ENCODE results near the gene GRIK4.

Gene GRIK4

DNA sequence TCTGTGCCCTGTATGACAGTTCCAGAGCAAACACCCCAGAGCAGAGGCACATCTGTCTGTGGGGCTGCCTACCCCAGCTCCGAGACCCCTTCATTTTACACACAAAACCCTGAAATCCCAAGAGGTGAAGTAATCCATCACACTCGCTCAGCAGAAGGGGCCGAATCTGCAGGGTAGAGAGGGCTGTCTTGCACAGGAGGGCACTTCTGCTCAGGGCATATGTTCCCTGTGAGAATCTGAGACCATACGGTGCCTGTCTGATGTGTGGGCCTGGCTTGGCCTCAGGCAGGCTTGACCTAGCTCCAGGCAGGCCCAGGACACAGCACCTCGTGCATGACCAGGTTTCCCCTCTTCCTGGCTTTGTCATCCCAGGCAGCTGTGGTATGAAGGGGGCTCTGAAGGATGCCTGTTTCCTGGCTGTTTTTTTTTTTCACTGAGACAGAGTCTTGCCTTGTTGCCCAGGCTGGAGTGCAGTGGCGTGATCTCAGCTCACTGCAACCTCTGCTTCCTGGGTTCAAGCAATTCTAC, 37.2 kb downstream of the GRIK4 start:
- no peak for DNase-seq

DNA sequence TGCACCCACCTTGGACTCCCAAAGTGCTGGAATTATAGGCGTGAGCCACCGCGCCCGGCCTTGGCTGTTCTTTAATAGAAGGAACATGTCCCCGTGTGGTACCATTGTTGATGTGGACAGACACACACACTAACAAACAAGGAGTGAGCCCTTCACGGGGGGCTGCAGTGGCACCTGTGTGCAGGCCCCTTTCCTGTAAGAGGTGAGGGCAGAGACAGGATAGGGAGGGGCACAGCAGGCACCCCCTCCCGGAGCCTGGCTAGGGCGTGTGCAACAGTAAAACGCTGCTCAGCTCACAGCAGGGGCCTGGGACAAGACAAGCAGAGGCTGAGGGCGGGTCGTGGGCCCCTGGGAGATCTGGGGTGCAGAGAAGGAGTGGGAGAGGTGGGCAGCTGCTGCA, 37.8 kb downstream of the GRIK4 start:
- DNase-seq = no peak

DNA sequence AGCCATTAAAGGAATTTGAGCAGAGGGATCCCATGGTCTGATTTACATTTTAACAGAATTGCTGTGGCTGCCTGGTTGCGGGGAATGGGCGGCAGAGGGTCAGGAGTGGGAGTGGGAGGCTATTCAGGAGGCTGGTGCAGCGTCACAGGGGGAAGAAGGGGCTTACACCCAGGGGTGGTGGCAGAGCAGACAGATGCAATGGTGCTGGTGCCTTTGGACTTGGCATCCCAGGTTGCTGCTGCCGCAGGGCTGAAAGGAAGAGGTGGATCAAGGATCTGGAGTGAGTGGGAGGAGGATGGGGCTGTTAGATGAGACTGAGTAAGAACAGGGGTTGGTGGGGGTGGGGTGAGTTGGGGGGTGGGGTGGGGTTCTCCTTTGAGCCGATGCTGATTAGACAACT, 38.5 kb downstream of the GRIK4 start:
- DNase-seq = no peak

DNA sequence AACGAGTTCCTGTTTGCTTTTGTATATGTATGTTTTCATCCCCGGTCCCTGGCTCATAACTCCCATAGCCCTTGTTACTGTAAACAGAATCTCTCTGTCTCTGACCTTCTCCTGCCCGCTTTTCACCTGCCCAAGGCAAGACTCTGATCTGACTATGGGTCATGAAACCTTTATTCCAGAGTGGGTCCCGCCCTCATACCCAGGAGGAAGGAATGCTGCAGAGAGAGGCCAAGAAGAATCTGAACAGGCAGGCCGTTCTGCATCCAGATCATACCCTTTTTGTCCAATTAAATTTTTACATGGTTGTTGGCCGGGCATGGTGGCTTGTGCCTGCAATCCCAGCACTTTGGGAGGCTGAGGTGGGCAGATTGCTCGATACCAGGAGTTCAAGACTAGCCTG, 39.6 kb downstream of the GRIK4 start:
- DNase-seq = no peak

DNA sequence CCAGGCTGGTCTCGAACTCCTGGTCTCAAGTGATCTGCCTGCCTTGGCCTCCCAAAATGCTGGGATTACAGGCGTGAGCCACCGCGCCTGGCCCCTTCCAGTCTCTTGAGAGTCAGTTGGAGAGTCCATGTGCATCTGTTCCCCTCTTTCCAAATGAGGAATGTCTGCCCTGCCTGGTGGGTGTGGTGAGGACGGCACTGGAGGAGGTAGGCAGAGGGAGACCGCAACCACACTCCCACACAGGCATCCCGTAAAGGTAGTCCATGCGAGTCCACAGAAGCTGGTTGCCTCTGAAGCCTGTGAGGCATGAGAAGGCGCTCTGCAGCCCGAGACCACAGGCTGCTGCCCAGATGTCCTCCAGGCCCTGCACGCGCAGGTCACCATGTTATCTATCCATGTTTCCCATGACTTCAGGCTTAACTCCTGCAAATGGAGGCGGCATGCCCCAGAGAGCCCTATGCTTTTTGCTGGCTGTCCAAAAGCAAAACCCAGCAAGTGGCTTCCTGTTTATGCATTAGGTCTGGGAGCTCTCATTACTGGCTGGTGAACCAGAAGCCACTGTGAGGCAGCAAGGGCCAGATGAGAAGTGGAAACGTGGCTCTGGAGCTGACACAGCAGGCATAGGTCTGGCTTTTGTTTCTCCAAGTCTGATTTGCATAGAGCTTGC, 43.4 kb downstream of the GRIK4 start:
- DNase-seq = no peak

DNA sequence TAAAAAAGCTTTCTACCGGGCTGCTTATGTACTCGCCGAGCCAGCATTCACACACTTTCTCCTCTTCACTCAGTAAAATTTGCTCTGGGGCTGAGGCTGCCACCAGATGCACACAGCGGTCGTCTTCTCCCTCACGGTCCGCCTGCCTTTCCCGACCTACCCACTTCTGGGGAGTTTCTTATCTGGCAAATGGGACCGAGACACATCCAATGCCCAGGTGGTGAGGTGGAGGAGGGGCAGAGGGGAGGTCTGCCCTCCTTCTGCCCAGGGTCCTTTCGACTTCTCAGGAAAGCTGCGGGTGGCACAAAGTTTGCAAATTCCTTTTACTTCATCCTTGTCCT, 43.9 kb downstream of the GRIK4 start:
- DNase-seq = no peak

DNA sequence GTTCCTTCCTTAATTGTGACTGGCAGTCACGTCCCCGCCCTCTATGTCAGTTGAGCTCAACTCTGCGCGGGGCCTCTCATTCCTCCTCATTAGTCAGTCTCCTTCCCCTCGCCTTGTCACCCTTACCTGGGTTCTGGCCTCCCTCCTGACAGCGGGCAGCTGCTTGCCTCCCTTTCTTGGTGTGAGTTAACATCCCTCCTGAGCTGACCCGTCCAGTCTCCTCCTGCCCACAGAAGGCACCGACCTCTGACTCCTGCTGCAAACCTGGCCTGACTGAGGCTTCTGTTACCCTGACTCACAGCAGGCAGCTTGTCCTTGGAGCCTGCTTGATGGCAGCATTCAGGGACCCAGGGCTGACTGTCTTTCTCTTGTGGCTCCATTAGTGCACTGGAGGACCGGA, 45.2 kb downstream of the GRIK4 start:
- no peak for DNase-seq

DNA sequence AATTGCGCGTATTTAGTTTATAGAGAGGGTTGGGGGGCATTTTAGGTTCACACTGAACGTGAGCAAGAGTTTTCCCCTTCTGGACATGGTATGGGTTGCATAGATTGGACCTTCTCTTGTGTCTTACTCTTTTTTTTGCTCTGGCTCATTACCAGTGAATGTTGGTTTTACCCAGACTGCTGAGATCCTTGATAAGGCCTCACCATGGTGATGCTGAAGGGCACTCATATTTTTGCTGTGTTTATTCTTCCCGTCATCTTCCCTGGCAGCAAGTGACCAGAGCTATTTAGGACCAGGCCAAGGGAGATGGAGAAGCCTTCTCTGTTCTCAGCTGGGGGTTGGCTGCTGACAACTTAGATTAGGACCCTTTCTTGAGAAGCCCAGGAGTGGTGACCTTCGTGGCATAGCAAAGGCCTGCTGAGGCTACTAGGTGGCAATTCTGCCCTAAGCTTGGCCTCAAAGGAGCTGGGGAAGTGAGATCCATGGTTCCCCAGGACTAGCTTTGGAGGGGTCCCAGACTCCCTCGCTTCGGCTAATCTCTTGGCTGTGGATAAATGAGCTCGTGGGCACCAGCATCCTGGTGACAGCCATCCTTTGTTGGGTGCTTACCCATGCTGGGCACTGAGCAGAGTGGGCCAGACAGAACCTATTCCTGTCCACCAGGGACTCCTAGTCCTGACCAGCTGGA, 47.3 kb downstream of the GRIK4 start:
- DNase-seq = no peak

DNA sequence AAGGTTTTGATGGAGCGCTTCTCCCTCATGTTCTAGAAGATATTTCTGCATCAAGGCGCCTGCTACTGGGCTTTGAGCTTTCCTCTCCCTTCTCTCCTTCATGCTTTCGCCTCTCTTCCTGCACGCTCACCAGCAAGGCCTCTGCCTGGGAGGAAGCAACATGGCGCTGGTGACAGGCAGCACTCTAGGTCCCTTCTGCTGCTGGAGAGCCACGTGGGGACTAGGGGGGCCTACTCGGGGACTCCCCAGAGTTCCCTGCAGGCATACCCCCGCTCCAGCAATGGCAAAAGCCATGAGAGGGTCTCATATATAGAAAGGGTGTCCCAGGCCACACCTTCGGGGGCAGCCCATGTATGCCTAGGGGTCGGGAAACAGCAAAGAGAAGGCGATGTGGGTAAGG, 49.7 kb downstream of the GRIK4 start:
- no peak for DNase-seq

DNA sequence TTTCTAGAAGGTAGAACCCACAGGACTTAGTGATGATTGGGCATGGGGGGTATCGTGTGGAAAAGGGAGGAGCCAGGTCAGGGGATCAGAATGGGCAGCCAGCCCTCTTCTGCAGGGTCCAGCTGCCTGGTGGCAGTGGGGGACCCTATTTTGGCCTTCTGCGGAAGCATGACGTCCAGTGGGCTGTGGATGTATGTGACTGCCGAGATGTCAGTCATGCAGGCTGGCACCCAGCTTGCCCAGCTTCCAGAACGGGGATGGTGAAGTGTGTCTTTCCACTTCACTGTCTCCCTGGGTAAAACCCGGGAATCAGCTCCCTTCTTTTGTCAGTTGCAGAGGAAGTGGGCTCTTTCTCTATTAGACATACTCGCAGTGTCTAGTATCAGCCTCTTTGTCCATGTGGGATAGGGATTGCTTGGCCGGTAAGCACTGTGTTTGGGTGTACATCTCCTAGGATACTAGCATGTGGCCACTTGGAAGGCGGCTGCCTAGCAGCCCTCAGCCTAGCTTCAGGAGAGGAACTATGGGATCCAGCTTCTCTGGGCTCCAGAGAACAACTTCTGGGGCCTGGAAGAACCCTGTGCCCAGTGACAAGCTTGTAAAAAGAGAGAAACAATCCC, 51.4 kb downstream of the GRIK4 start:
- no peak for DNase-seq

DNA sequence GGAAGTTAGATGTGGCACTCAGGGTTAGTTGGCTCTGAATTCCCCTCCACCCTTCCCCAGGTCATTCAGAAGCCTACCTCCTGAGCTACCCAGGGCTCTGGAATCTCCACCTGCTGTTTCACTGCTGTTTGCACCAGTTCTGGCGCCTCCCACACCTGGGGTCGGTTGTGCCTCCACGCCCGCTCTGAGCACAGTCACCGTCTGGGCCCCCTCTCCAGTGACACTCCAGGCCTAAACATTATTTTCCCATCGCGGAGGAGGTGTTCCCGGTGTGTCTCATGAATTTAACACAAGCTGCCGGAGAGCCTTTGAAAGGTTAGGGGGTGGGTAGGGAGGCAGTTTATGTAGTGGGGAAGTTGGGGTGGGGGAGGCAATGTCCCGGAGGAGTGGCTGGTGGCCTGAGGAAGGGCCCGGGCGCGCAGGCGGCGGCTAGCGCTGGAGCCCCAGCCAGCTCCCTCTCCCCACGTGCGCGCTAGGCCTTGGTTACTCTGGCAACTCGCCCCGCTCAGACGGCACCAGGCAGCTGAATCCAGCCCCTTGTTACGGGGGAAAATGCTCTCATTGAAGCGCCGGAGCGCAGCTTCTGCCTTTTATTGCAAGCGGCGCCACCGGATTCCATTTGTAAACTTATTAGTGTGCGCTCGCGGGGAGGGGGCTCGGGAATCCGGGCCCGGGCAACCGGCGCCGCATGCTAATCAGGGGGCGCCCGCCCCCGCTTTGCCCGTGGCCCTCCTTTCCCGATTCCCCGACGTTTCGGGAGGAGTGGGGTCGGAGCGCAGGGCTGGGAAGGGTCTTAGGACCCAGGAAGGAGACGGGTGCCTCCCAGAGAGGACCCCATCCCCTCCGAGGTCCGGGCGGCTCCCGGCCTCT, 52.4 kb downstream of the GRIK4 start:
- no peak for DNase-seq

DNA sequence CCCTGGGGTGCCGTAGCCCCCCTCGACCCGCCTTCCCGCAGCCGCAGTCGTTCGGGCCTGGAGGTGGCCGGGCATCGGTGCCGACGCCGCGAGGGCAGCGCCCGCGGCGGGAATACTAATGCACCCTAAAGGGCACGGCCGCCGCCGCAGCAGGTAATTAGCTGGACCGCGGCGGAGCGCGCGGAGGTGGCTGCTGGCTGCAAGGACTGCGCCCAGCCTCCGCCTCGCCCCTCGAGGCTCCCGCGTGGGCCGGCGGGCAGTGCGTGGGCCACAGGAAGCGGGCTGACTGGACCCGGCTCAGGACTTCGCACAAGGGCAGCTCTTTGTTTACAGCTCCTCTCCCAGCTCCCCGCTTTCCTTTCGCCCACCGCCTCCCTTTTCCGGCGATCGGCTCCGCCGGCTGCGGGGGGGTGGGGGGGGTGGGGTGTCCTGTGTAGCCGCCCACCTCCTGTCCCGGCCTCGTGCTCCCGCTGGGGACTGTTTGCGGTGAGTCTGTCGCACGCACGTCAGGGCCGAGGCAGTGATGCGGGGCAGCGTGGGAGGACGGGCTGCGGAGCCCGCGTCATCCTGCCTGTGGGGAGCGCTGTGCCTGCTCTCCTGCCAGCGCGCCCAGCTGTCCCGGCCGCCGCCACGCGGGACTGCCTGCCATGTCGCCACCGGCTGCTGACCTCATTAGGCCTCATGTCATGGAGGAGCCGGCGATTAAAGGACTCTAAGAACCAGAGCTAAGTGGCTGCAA, 53.2 kb downstream of the GRIK4 start:
- DNase-seq = no peak

DNA sequence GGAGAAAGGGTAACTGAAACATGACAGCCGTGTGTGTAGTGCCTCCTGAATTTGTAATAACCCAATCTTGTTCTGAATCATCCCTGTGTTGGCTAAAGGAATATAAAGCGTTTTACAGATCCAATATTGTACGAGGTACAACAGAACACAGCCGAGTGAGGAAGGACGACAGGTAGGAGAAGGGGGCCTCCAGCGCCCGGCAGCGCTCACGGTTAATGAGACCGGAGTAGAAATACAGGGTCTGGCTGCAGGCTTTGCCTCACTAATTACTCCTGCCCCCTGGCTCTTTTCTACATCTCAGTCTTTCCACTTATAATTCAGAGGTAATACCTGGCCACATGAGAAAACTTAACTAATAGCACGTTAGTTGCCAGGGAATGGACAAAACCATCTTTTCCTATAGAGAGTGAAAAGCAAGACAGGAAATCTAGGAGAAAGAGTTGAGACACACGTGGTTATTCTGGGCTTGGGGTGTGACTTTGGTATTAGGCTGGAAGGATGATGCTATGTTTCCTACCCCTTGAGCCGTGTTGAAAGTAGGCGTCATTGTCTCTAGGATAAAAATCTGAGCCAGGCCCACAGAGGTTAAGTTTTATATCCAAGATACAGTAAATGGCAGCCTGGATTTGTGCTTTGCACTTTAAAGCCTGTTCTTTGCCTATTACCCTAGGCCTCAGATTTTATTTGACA, 54.1 kb downstream of the GRIK4 start:
- DNase-seq = no peak

DNA sequence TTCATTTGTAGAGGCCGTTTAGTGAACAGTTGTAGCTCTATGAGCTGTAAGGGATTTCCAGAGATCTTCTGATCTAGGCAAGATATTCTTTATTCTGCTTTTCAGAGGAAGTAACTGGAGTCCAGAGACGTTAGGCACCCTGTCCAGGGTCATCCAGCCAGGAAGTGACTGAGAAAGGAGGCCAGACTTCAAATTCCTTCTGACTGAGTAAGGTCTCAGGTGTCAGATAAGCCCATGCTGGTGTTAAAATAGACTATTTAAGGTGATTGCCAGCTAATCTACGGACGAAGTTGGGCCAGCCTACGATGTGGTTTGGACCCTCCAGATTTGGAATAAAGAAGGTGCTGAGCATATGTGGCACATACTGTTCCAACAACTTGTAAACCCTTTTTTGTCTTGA, 54.6 kb downstream of the GRIK4 start:
- no peak for DNase-seq

DNA sequence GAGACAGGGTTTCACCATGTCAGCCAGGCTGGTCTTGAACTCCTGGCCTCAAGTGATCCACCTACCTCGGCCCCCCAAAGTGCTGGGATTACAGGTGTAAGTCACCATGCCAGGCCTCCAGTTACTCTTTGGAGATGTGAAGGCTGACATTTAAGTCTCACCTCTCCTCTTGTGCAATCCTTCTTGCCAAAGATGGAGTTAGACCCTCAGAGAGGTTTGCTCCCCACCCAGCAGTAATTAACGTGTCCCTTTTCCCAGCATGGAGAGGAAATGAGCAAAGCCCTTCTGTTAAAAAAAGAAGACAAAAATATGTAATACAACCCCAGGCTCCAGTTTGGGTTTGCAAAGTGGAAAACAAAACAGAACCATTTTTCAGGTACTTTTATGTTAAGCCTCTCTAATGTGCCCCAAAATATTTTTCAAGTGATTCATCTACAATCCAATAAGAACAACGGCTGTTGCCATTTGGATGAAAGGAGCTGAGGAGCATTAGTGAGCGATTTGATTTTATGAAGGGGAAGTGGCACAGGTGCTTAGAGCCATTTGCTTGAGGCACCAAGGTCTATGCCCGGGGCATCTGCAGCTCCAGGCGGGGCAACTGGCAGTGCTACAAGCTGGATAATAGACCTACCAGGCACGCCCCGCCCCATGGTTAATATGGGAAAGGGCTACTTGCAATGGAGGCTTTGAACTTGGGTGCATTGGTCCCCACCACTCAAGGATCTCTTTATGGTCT, 57.2 kb downstream of the GRIK4 start:
- DNase-seq = no peak

DNA sequence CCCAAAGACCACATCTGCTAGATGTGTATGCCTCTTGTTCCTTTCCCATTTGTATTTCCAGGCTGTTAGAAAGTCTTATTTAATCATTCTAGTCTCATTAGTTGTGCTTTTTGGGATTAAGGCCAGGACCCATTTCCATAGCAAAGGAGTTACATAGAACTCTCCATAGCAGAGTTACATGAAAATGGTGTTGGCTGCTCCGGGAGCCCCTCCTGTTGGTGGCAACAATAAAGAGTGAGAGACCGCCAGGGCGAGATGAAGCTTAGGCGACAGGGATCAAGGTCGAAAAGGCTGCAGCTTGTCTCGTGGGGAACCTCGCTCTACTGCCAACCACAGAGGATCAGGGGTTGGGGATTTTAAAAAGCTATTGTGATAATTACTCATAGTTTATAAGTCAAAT, 58.3 kb downstream of the GRIK4 start:
- no peak for DNase-seq

DNA sequence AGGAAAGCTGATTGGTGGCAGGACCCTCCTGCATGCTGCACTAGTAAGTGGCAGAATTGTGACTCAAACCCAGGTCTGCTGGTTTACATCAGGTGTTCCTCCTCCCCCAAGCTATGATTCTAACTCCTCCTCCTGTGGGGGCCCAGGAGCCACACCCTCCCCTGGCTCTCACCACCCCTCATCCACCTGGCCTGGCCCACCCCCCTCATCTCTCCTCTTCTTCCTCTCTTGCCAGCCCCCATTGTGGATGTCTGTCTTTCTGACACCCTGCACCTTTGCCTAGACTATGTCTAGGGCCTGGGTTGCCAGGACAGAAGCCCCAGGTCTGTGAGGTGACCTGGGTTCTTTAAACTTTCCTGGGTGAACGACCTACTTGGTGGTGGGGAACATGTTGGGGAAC, 59.9 kb downstream of the GRIK4 start:
- no peak for DNase-seq

DNA sequence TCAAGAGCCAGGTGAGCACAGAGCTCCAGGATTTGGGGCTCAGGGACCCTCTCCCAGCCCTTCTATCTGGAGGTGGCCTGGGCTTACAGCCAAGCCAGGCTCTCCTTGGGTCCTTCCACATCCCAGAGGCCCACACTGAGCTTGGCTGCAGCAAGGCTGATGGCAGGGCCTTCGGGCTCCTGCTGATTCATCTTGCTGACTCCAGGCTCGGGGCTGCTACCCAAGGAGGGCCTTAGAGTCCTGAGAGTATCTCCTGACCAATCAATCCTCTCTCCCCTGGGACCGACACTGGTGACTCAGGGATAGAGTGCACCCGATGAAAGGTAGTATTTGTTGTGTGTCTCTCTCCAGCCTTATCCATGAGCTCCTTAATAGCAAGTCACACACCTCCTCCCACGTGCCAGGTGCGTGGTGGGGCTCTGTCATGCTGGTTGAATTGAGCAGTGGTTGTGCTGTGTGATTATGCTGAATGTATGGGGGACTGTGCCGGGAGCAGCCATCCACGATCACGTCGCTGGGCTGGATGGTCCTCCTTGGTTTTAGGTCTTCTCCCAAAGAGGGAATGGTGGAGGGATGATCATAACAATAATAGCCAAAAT, 62.3 kb downstream of the GRIK4 start:
- no peak for DNase-seq

DNA sequence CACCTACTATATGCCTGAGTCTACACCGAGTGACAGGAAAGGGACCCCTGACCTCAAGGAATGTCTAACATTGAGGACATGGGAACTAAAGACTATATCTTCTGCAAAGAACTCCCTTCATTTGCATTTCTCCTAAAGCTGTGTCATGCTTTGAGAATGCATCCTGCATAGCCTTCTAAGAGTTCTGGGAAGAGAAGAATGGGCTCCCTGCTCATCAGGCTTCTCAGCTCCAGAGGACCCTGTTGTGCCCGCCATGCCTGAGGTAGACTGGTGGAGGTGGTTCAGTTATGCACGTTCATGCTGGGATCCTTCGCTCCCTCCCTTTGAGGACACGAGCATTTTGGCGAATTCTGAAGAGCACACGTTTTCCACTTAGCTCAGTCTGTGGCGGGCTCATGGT, 63.3 kb downstream of the GRIK4 start:
- DNase-seq = no peak

DNA sequence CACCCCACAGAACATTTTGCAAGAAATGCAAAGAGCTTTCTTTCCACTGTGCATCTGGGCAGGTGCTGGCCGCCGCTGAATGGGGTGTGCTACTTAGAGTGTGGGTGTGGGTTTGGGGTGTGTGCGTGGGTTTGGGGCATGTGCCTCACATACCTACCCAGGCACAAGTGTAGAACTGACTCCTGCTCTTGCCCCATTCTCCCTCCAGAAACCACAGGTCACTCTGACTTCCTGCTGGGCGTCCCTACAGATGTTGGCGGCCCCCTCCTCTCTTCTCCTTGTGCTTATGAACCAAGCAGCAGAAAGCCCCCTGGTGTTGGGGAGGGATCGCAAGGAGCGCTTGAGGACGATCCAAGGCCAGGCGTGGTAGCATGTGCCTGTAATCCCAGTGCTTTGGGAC, 63.9 kb downstream of the GRIK4 start:
- no peak for DNase-seq

DNA sequence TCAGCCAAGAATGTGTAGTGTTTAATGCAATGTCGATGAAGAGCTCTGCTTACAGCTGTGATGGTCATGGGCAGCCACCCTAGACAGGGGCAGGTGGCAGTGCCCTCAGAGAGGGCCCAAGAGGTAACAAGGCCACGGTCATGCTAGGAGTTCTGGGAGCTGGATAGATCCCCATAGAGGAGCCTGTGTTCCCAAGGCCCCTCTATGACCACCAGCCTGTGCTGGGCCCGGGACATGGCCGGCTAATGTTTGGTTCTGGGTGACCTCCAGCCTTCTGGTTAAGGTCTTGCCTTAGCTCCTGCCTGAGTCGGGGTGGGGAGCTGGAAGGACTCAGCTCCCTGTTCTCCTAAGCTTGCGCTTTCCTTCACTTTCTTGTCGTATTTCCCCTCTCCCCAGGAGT, 65.1 kb downstream of the GRIK4 start:
- no peak for DNase-seq

Data from KG1 (cell line).